Heart left ventricle (tissue), 16 donors: ENCODE results near the gene AGMO. TPM values are rescaled to one million over a fixed set of nuclear protein-coding genes. Genes with fewer than 3 reads are reported as not detected.

Experiments used
- ATAC-seq, 4 donors: fragments of 200-7000 bp; cut with Tn5 transposase; one replicate each; pipeline ENCODE4 v1.9.1; 2020 to 2022; ENCODE audit warnings: moderate library complexity in 4 of 4, mild to moderate bottlenecking in 3 of 4, moderate number of reproducible peaks in 1 of 4
- DNase-seq, 5 donors: peaks; one replicate each; pipeline ENCODE4 v3.0.0-alpha.2; 2020
- H3K27ac ChIP-seq, 12 donors: fragments of 200-600 bp; sonication (generic) in 4 of 12; one replicate each; pipeline versions ENCODE4 v1.5.0 to v1.8.0; 2016 to 2022; ENCODE audit warnings: mild to moderate bottlenecking in 2 of 12
- H3K27me3 ChIP-seq, 9 donors: fragments of 200-600 bp; sonication (generic) in 2 of 9; one replicate each; pipeline versions ENCODE4 v1.5.1 to v1.8.0; 2016 to 2022; ENCODE audit warnings: mild to moderate bottlenecking in 3 of 9
- H3K36me3 ChIP-seq, 9 donors: fragments of 200-600 bp; sonication (generic) in 2 of 9; one replicate each; pipeline versions ENCODE4 v1.5.0 to v1.8.0; 2018 to 2022; ENCODE audit warnings: mild to moderate bottlenecking in 2 of 9
- H3K4me1 ChIP-seq, 12 donors: fragments of 200-600 bp; sonication (generic) in 4 of 12; one replicate each; pipeline versions ENCODE4 v1.5.0 to v1.8.0; 2016 to 2022; ENCODE audit warnings: mild to moderate bottlenecking in 3 of 12
- H3K4me3 ChIP-seq, 12 donors: fragments of 200-600 bp; sonication (generic) in 4 of 12; one replicate each; pipeline versions ENCODE4 v1.5.0 to v1.8.0; 2017 to 2022; ENCODE audit warnings: mild to moderate bottlenecking in 9 of 12, moderate library complexity in 4 of 12
- H3K9me3 ChIP-seq, 12 donors: fragments of 200-600 bp; sonication (generic) in 4 of 12; one replicate each; pipeline versions ENCODE4 v1.5.0 to v1.8.0; 2016 to 2022; ENCODE audit warnings: mild to moderate bottlenecking in 1 of 12
- POLR2A ChIP-seq, 2 donors: fragments of 450-650 bp; IDR thresholded peaks; one replicate each; pipeline ENCODE4 v1.6.1; 2017; ENCODE audit warnings: antibody characterized with exemption in 2 of 2, mild to moderate bottlenecking in 2 of 2, moderate library complexity in 2 of 2
- WGBS, 4 donors: extraction: QIAGEN DNeasy Blood & Tissue Kit in 2 of 4; methylation state at CpG; one replicate each; pipeline versions ENCODE4 v1.1.5 to v1.1.7; 2013 to 2018; 5-methylcytosine and 5-hydroxymethylcytosine counted together
- intact Hi-C, 10 donors: fragments of 100-400 bp; cut with DNase I; formaldehyde crosslinking; loops; one replicate each; pipeline versions ENCODE4 v1.11.1 to v1.14.2; 2022
- polyA plus RNA-seq, 2 donors: library from polyadenylated mRNA; stranded (reverse); fragments of 200-250 nt; gene quantifications; one replicate each; pipeline ENCODE4 v1.2.3, GENCODE V29; 2013
- total RNA-seq, 9 donors: library from RNA; depleted of rRNA in 2 of 9; stranded (reverse); fragments of >200 nt in 2 of 9; fragmentation: NEBNext Ultra II Directional in 3 of 9; extraction: Animal tissue kit (Norgen Biotek cat#: 25700) in 3 of 9; gene quantifications; one replicate each; pipeline versions ENCODE4 v1.1.0 to v1.2.4, GENCODE V29; 2016 to 2023
- TF ChIP-seq, protein P1 (sequence below), 12 donors: fragments of 200-600 bp; sonication (generic) in 4 of 12; IDR thresholded peaks; one replicate each; pipeline versions ENCODE4 v1.5.0 to v1.8.0; 2018 to 2022; ENCODE audit warnings: antibody characterized with exemption in 12 of 12, mild to moderate bottlenecking in 5 of 12
- donor health status: ischemic (EF 13 %, LVEDD 7.1; RV severe dilation, severe dysfunction).
- donor health status: healthy with polysubstance abuse.
- donor health status: DM: no; HTN: yes; CAD: no.
- donor health status: DM: no; HTN: no; CAD: no.
- donor health status: ischemic (EF 25% LVEDD 6.9; RV normal size, moderate dysfunction).
- donor health status: ischemic (EF 25% LVEDD 5.7; RV mildly dilated, moderate dysfunction).
- donor health status: healthy.
- donor health status: DM: yes; HTN: yes; CAD: no.
- donor health status: ischemic (EF 35%, LVEDD 5.7; RV mildly dilated, moderate dysfunction).
- donor health status: nonischemic (EF 11% LVEDD 7.7; RV severe dilation, severe dysfunction).
- donor health status: DM: yes; HTN: yes; CAD: no.
- donor health status: PGD.
- donor health status: ischemic (EF 29% LVEDD 5.4; RV normal size, mild dysfunction).
- donor health status: nonischemic (EF 23%, LVEDD 6.1; RV moderate dilation, normal function).

AGMO gene
- total and polyA plus RNA-seq, 11 donors = 0.12 to 0.72 (median 0.40) TPM; not detected in 1

DNA sequence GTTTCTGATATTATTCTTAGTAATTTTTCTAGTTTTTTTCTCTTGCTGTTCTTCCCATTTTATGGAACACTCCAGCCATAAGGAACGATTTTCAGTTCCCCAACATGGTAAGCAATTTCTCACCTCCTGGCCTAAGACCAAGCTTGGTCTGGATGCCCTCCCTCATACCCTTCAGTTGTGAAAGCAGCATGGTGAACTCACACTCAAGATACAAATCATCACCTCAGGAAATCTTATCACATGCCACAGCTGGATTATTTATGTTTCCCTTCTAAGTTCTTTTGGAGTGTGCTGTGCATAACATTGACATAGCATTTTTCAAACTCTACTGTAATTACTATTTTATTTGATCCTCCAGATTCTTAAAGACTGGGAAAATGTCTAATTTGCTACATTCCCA is 216.6 kb downstream of the AGMO start:
- no peak overlapping the region for H3K27ac ChIP-seq
- no peak for ATAC-seq
- H3K4me3 ChIP-seq = no peak overlapping the region
- no peak for TF ChIP-seq POLR2A (IDR thresholded peaks at IDR 0.05)
- TF ChIP-seq, protein P1, sequence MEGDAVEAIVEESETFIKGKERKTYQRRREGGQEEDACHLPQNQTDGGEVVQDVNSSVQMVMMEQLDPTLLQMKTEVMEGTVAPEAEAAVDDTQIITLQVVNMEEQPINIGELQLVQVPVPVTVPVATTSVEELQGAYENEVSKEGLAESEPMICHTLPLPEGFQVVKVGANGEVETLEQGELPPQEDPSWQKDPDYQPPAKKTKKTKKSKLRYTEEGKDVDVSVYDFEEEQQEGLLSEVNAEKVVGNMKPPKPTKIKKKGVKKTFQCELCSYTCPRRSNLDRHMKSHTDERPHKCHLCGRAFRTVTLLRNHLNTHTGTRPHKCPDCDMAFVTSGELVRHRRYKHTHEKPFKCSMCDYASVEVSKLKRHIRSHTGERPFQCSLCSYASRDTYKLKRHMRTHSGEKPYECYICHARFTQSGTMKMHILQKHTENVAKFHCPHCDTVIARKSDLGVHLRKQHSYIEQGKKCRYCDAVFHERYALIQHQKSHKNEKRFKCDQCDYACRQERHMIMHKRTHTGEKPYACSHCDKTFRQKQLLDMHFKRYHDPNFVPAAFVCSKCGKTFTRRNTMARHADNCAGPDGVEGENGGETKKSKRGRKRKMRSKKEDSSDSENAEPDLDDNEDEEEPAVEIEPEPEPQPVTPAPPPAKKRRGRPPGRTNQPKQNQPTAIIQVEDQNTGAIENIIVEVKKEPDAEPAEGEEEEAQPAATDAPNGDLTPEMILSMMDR (IDR thresholded peaks at IDR 0.05) = no peak
- no peaks in the 10 kb centered on the region for H3K4me1 ChIP-seq
- no peaks in the 10 kb centered on the region for H3K36me3 ChIP-seq
- H3K9me3 ChIP-seq = peaks cover 0 to 4% (median 0%) of the 10 kb centered on the region in 12 donors
- DNase-seq = no peak
- no peaks in the 10 kb centered on the region for H3K27me3 ChIP-seq
- intact Hi-C loops = no loop called here
- WGBS, 4 donors = 16 to 39% (median 26%) methylated on average over 1 of the region's 1 CpG

GRCh38 chr7:15341817-15342216 is 220.0 kb downstream of the AGMO start:
- WGBS, 4 donors = 55 to 75% (median 65%) methylated on average over 4 of the region's 4 CpGs
- intact Hi-C loops = no loop called here

GRCh38 chr7:15336146-15336545 is 225.7 kb downstream of the AGMO start:
- no peak for TF ChIP-seq POLR2A (IDR thresholded peaks at IDR 0.05)
- TF ChIP-seq, protein P1 (IDR thresholded peaks at IDR 0.05) = no peak
- Histone ChIP-seq H3K36me3 (no peaks in the 10 kb centered on the region), H3K4me3 (no peak overlapping the region), H3K9me3 (peaks cover 0 to 21% (median 9%) of the 10 kb centered on the region in 12 donors), H3K27ac (no peak overlapping the region), H3K27me3 (no peaks in the 10 kb centered on the region), H3K4me1 (no peaks in the 10 kb centered on the region)
- no peak for DNase-seq
- no peak for ATAC-seq
- WGBS, 4 donors = 78 to 94% (median 83%) methylated on average over 1 of the region's 1 CpG
- intact Hi-C loops = loop anchor here in 1 of 10 donors (10.0 kb wide), 1 partner anchor 219 kb away; no protein-coding TSS in a partner anchor

More at GRCh38 chr7:15341817-15342216, 220.0 kb downstream of the AGMO start:
- ATAC-seq (no peak), DNase-seq (no peak)
- TF ChIP-seq, protein P1 (IDR thresholded peaks at IDR 0.05) = no peak
- no peak for TF ChIP-seq POLR2A (IDR thresholded peaks at IDR 0.05)
- Histone ChIP-seq H3K4me1 (no peaks in the 10 kb centered on the region), H3K36me3 (no peaks in the 10 kb centered on the region), H3K27me3 (no peaks in the 10 kb centered on the region), H3K4me3 (no peak overlapping the region), H3K27ac (no peak overlapping the region), H3K9me3 (peaks cover 0 to 21% (median 9%) of the 10 kb centered on the region in 12 donors)

DNA sequence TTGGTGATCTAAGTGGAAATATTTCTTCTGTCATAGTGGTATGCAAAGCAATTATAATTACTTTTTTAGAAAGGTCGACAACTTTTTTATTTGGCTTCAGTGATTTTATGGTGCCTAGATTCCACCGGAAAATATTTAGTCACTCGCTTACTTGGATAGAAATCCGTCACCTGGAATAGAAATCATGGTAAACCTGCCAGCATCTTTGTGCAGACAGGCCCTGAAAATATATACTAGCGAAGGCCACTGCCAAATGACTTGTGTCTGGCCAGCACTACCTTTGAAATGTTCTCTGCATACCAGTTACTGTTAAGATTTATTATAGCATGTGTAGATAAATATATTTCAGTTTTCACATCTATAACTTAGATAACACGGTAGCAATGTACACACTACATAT is 226.4 kb downstream of the AGMO start:
- H3K36me3 ChIP-seq = no peaks in the 10 kb centered on the region
- WGBS, 4 donors = 75 to 91% (median 89%) methylated on average over 6 of the region's 6 CpGs
- H3K4me3 ChIP-seq = no peak overlapping the region
- peaks cover 0 to 18% (median 9%) of the 10 kb centered on the region in 12 donors for H3K9me3 ChIP-seq
- intact Hi-C loops = loop anchor here in 1 of 10 donors (10.0 kb wide), 1 partner anchor 219 kb away; no protein-coding TSS in a partner anchor
- no peak for DNase-seq
- no peak overlapping the region for H3K27ac ChIP-seq
- TF ChIP-seq, protein P1 (IDR thresholded peaks at IDR 0.05) = no peak
- no peak for TF ChIP-seq POLR2A (IDR thresholded peaks at IDR 0.05)
- ATAC-seq = no peak
- H3K27me3 ChIP-seq = no peaks in the 10 kb centered on the region
- H3K4me1 ChIP-seq = no peaks in the 10 kb centered on the region
